ENCODE results near the gene GJB3. TPM values are rescaled to one million over a fixed set of nuclear protein-coding genes. Genes with fewer than 3 reads are reported as not detected.

Gene GJB3
- total and polyA plus RNA-seq, 2 experiments from 2014 or later, result 0.43 TPM; not detected in 1

GRCh38 chr1:34786521-34787325 is 5.7 kb downstream of the GJB3 start:
- Histone ChIP-seq H3K4me2 (ENCODE audit: unreplicated experiment) (no peak overlapping the region), H3K27ac (no peak overlapping the region), H3K4me1 (ENCODE audit: insufficient read depth) (0 out of 2 replicates have a peak, but pooled peaks cover 5% of the 10 kb centered on the region), H4K20me1 (ENCODE audit: insufficient read depth) (no peaks in the 10 kb centered on the region), H3K79me2 (ENCODE audit: insufficient read depth) (no peaks in the 10 kb centered on the region), H3K36me3 (ENCODE audit: low read depth) (no peaks in the 10 kb centered on the region), H3K4me3 (no peak overlapping the region), H3K9me3 (ENCODE audit: low read depth) (no peaks in the 10 kb centered on the region), H3K27me3 (replicated peaks; ENCODE audit: insufficient read depth) (peaks cover 6% of the 10 kb centered on the region; the same call in 1 of the 2 replicates), H2AFZ (no peak overlapping the region), H3K9me2 (ENCODE audit: insufficient read depth) (no peaks in the 10 kb centered on the region), H3K9ac (no peak overlapping the region), H3F3A (ENCODE audit: insufficient read depth) (no peaks in the 10 kb centered on the region)
- in situ Hi-C loops (cut with MboI), result no loop called here
- peak; percentile 87 for DNase-seq
- TF ChIP-seq EZH2 (IDR thresholded peaks at IDR 0.05; ENCODE audit: insufficient read depth, poor library complexity, severe bottlenecking), result no peak
- TF ChIP-seq EZH2phosphoT487 (IDR thresholded peaks at IDR 0.05; ENCODE audit: insufficient read depth, low read depth), result no peak
- WGBS, 2 experiments (ENCODE audit: low coverage in 1 of 2, low lambda C conversion rate in 2 of 2, missing lambda C conversion rate in 2 of 2), result 45 to 46% methylated on average over 14 of the region's 14 CpGs

GRCh38 chr1:34787461-34788420 is 6.7 kb downstream of the GJB3 start:
- Histone ChIP-seq H3K4me1 (ENCODE audit: insufficient read depth) (0 out of 2 replicates have a peak, but pooled peaks cover 5% of the 10 kb centered on the region), H3K79me2 (ENCODE audit: insufficient read depth) (no peaks in the 10 kb centered on the region), H3K9me2 (ENCODE audit: insufficient read depth) (no peaks in the 10 kb centered on the region), H3K9ac (no peak overlapping the region), H3K4me2 (ENCODE audit: unreplicated experiment) (no peak overlapping the region), H4K20me1 (ENCODE audit: insufficient read depth) (no peaks in the 10 kb centered on the region), H3K36me3 (ENCODE audit: low read depth) (no peaks in the 10 kb centered on the region), H3K9me3 (ENCODE audit: low read depth) (no peaks in the 10 kb centered on the region), H3F3A (ENCODE audit: insufficient read depth) (no peaks in the 10 kb centered on the region), H3K4me3 (no peak overlapping the region), H3K27me3 (replicated peaks; ENCODE audit: insufficient read depth) (no peaks in the 10 kb centered on the region), H3K27ac (no peak overlapping the region), H2AFZ (no peak overlapping the region)
- in situ Hi-C loops (cut with MboI), result no loop called here
- TF ChIP-seq EZH2 (IDR thresholded peaks at IDR 0.05; ENCODE audit: insufficient read depth, poor library complexity, severe bottlenecking) (no peak), EZH2phosphoT487 (IDR thresholded peaks at IDR 0.05; ENCODE audit: insufficient read depth, low read depth) (no peak)
- DNase-seq, result peak; percentile 52
- 32% methylated on average over 9 of the region's 9 CpGs for WGBS, 2 experiments (ENCODE audit: low coverage in 1 of 2, low lambda C conversion rate in 2 of 2, missing lambda C conversion rate in 2 of 2)

- no peaks in the 10 kb centered on the region for H3K9me3 ChIP-seq (ENCODE audit: low read depth)
- H3K4me2 ChIP-seq (ENCODE audit: unreplicated experiment), result no peak overlapping the region
- H3K4me3 ChIP-seq, result no peak overlapping the region
- 67 to 79% methylated on average over 6 of the region's 6 CpGs for WGBS, 2 experiments (ENCODE audit: low coverage in 1 of 2, low lambda C conversion rate in 2 of 2, missing lambda C conversion rate in 2 of 2)
- no peaks in the 10 kb centered on the region for H3K36me3 ChIP-seq (ENCODE audit: low read depth)
- TF ChIP-seq EZH2 (IDR thresholded peaks at IDR 0.05; ENCODE audit: insufficient read depth, poor library complexity, severe bottlenecking), result no peak
- no peak for TF ChIP-seq EZH2phosphoT487 (IDR thresholded peaks at IDR 0.05; ENCODE audit: insufficient read depth, low read depth)
- no peaks in the 10 kb centered on the region for H3K27me3 ChIP-seq (replicated peaks; ENCODE audit: insufficient read depth)
- in situ Hi-C loops (cut with MboI), result no loop called here
- no peak overlapping the region for H3K27ac ChIP-seq
- no peaks in the 10 kb centered on the region for H3K79me2 ChIP-seq (ENCODE audit: insufficient read depth)
- no peaks in the 10 kb centered on the region for H4K20me1 ChIP-seq (ENCODE audit: insufficient read depth)
- no peak overlapping the region for H2AFZ ChIP-seq
- H3K9ac ChIP-seq, result no peak overlapping the region
- H3K4me1 ChIP-seq (ENCODE audit: insufficient read depth), result no peaks in the 10 kb centered on the region
- no peak for DNase-seq
- H3F3A ChIP-seq (ENCODE audit: insufficient read depth), result no peaks in the 10 kb centered on the region
- no peaks in the 10 kb centered on the region for H3K9me2 ChIP-seq (ENCODE audit: insufficient read depth)
Observed at GRCh38 chr1:34790985-34791384, 10.0 kb downstream of the GJB3 start.

DNA sequence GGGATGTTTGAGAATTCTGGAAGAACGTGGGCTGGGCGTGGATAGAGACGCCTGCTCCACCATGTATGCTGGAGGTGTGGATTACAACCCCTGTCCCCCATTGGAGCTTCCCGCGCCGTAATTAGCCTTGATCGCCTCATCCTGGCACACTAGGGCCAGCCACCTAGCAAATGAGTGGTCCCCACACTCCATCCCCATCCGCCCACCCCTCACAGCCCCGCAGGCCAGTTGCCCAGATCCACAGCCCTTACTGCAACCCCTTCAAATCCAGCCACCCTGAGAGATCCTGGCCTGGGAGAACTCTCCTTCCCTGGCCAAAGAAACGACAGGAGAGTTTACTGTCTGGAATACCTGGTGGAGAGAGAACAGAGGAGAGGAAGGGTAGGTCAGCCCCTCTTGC is 11.4 kb downstream of the GJB3 start:
- TF ChIP-seq EZH2phosphoT487 (IDR thresholded peaks at IDR 0.05; ENCODE audit: insufficient read depth, low read depth), result no peak
- peak; percentile 4 for TF ChIP-seq EZH2 (IDR thresholded peaks at IDR 0.05; ENCODE audit: insufficient read depth, poor library complexity, severe bottlenecking)
- Histone ChIP-seq H3K79me2 (ENCODE audit: insufficient read depth) (no peaks in the 10 kb centered on the region), H4K20me1 (ENCODE audit: insufficient read depth) (no peaks in the 10 kb centered on the region), H2AFZ (no peak overlapping the region), H3K36me3 (ENCODE audit: low read depth) (no peaks in the 10 kb centered on the region), H3K4me1 (ENCODE audit: insufficient read depth) (no peaks in the 10 kb centered on the region), H3K27me3 (replicated peaks; ENCODE audit: insufficient read depth) (no peaks in the 10 kb centered on the region), H3K4me2 (ENCODE audit: unreplicated experiment) (no peak overlapping the region), H3K9me3 (ENCODE audit: low read depth) (no peaks in the 10 kb centered on the region), H3K9ac (no peak overlapping the region), H3K27ac (no peak overlapping the region), H3F3A (ENCODE audit: insufficient read depth) (no peaks in the 10 kb centered on the region), H3K9me2 (ENCODE audit: insufficient read depth) (no peaks in the 10 kb centered on the region), H3K4me3 (no peak overlapping the region)
- in situ Hi-C loops (cut with MboI), result no loop called here
- no peak for DNase-seq
- 59 to 66% methylated on average over 7 to 10 of the region's 10 CpGs for WGBS, 2 experiments (ENCODE audit: low coverage in 1 of 2, low lambda C conversion rate in 2 of 2, missing lambda C conversion rate in 2 of 2)

Measured in GM23248 (cell line).